Peyer's patch (tissue), 4 donors: ENCODE measurements around the gene RBBP8NL. TPM values are rescaled to one million over a fixed set of nuclear protein-coding genes. Genes with fewer than 3 reads are reported as not detected.

ENCODE experiments used
- DNase-seq, 3 donors: peaks; one replicate each; pipeline ENCODE4 v3.0.0-alpha.2; 2017 to 2019
- H3K27ac ChIP-seq, 4 donors: fragments of 200-600 bp; sonication (generic); one replicate each; pipeline ENCODE4 v1.5.1; 2016 to 2019
- H3K27me3 ChIP-seq, 2 donors: fragments of 200-600 bp; sonication (generic); one replicate each; pipeline ENCODE4 v1.5.1; 2019
- H3K36me3 ChIP-seq, 3 donors: fragments of 200-600 bp; sonication (generic); one replicate each; pipeline ENCODE4 v1.5.1; 2016 to 2019
- H3K4me1 ChIP-seq, 4 donors: fragments of 200-600 bp; sonication (generic); one replicate each; pipeline ENCODE4 v1.5.1; 2016 to 2019
- H3K4me3 ChIP-seq, 4 donors: fragments of 200-600 bp; sonication (generic); 1 replicate in 3 of 4; 2 replicates in 1 of 4; pipeline ENCODE4 v1.5.1; 2016 to 2019; ENCODE audit warnings: mild to moderate bottlenecking in 1 of 4
- H3K9me3 ChIP-seq, 4 donors: fragments of 200-600 bp; sonication (generic); one replicate each; pipeline ENCODE4 v1.5.1; 2016 to 2019; ENCODE audit warnings: mild to moderate bottlenecking in 1 of 4
- POLR2A ChIP-seq, 2 donors: fragments of 450-650 bp; IDR thresholded peaks; one replicate each; pipeline ENCODE4 v1.5.1; 2017; ENCODE audit warnings: antibody characterized with exemption in 2 of 2, mild to moderate bottlenecking in 2 of 2, moderate library complexity in 2 of 2
- total RNA-seq, 4 donors: library from RNA; depleted of rRNA; stranded (reverse); fragments of >200 nt; gene quantifications; one replicate each; pipeline ENCODE4 v1.1.0, GENCODE V29; 2016
- TF ChIP-seq, protein P1 (sequence below), 6 experiments: fragments of 450-650 bp in 4 of 6; fragments of 200-600 bp in 2 of 6; sonication (generic) in 1 of 6; IDR thresholded peaks; one replicate each; pipeline ENCODE4 v1.5.1; 2017 to 2019; ENCODE audit warnings: antibody characterized with exemption in 6 of 6, mild to moderate bottlenecking in 3 of 6, moderate library complexity in 1 of 6

Gene RBBP8NL
- total RNA-seq, 4 donors from 2014 or later: 6.6 to 26.7 (median 13.4) TPM

DNA sequence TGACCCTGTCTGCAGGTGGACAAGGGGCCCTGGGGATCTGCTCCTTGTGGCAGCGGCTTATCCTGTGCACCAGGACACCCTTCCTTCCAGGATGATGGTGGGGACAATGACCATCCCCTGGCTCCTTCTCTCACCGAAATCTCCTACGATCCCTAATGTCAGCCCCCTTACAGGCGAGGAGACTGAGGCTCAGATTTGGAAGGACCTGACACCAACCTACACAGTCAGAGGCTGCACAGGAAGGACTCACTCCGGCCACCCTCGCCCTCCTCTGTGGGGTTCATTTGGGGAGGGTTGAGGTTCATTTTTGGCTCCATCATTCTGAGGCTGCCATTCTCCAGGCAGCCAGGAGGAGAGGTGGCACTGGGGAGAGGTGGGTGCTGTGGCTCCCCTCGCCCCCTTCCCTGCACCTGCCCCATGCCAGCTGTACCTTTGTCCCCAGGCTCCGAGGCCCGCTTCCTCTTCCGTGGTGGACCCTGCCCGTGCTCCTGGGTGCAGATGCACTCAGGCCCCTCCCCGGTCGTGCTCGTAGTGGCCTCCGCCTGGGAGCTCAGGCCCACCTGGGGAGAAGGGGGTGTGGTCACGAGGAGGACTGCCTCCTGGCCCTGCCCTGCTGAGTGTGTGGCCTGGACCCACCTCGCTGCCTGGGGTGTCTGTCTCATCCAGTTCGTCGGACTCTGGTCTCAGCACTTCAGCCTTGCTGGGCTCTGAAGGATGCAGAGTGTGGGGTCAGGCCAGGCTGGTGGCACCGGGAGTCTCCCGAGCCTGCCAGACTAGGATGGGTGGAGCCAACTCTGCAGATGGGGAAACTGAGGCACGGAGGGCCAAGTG lies 14.9 kb downstream of the RBBP8NL start:
- peaks cover 9 to 66% (median 15%) of the 10 kb centered on the region in 4 donors for H3K4me1 ChIP-seq
- H3K27ac ChIP-seq: peak overlapping the region in 3 of 4 donors; percentile 86 to 98 (median 96)

GRCh38 chr20:62411479-62412193 lies 15.7 kb downstream of the RBBP8NL start:
- no peak for TF ChIP-seq POLR2A (IDR thresholded peaks at IDR 0.05)
- TF ChIP-seq, protein P1, sequence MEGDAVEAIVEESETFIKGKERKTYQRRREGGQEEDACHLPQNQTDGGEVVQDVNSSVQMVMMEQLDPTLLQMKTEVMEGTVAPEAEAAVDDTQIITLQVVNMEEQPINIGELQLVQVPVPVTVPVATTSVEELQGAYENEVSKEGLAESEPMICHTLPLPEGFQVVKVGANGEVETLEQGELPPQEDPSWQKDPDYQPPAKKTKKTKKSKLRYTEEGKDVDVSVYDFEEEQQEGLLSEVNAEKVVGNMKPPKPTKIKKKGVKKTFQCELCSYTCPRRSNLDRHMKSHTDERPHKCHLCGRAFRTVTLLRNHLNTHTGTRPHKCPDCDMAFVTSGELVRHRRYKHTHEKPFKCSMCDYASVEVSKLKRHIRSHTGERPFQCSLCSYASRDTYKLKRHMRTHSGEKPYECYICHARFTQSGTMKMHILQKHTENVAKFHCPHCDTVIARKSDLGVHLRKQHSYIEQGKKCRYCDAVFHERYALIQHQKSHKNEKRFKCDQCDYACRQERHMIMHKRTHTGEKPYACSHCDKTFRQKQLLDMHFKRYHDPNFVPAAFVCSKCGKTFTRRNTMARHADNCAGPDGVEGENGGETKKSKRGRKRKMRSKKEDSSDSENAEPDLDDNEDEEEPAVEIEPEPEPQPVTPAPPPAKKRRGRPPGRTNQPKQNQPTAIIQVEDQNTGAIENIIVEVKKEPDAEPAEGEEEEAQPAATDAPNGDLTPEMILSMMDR (IDR thresholded peaks at IDR 0.05): peak in 3 of 6 experiments; percentile 53 to 57 (median 57)
- Histone ChIP-seq H3K4me3 (peak overlapping the region in 3 of 4 donors; percentile 13 to 60 (median 50)), H3K27me3 (no peaks in the 10 kb centered on the region), H3K27ac (peak overlapping the region in 3 of 4 donors; percentile 86 to 98 (median 96)), H3K36me3 (no peaks in the 10 kb centered on the region), H3K9me3 (no peaks in the 10 kb centered on the region), H3K4me1 (peaks cover 9 to 68% (median 17%) of the 10 kb centered on the region in 4 donors)
- DNase-seq: peak in 2 of 3 donors; percentile 62 to 83

More for the DNA sequence above, 14.9 kb downstream of the RBBP8NL start:
- DNase-seq: peak in 2 of 3 donors; percentile 94 to 98
- Histone ChIP-seq H3K27me3 (no peaks in the 10 kb centered on the region), H3K9me3 (no peaks in the 10 kb centered on the region), H3K4me3 (peak overlapping the region in 3 of 4 donors; percentile 13 to 60 (median 50)), H3K36me3 (no peaks in the 10 kb centered on the region)
- peak; percentile 84 to 95 for TF ChIP-seq POLR2A (IDR thresholded peaks at IDR 0.05)
- TF ChIP-seq, protein P1 (IDR thresholded peaks at IDR 0.05): peak in 3 of 6 experiments; percentile 29 to 40 (median 31)

GRCh38 chr20:62410746-62411478 lies 16.4 kb downstream of the RBBP8NL start:
- TF ChIP-seq, protein P1 (IDR thresholded peaks at IDR 0.05): no peak
- TF ChIP-seq POLR2A (IDR thresholded peaks at IDR 0.05): no peak
- Histone ChIP-seq H3K9me3 (no peaks in the 10 kb centered on the region), H3K4me3 (peak overlapping the region in 2 of 4 donors; percentile 50 to 60), H3K36me3 (no peaks in the 10 kb centered on the region), H3K27ac (peak overlapping the region in 3 of 4 donors; percentile 86 to 98 (median 96)), H3K27me3 (no peaks in the 10 kb centered on the region), H3K4me1 (peaks cover 9 to 74% (median 20%) of the 10 kb centered on the region in 4 donors)
- no peak for DNase-seq

DNA sequence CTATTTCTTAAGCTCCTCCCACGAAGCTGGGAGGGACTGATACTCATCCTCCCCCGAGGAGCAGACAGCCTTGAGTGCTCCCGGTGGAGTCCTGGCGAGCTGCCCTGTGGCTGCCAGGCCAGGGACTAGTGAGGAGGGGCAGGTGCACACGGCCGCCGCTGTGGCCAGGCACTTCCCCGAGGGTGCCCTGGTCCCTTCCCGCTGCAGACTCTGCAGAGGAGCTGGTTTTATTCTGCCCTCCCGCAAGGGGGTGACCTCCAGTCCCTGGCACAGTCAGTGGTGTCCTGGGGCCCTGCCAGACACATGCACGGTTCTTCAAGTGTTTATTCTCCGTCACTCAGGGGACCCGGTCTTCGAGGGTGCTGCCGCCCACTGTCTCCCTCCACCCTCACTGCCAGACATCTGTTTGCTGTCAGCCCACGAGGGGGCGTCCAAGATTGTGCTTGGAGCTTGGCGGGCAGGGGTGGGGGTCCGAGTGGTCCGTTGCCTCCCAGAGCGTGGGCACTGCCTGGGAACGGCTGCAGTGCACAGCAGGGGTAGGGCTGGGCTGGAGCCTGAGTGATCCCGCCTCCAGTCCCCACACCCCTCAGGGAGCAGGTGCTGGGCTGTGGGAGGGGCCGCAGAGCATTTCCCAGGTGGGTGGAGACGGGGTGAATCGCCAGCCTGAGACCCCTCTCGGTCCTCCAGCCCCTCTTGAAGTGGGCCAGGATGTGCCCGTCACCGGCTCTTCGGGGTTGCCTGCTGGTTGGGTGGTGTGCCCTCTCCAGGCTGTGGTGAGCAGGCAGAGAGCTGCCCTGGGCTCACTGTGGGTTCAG lies 17.2 kb downstream of the RBBP8NL start:
- Histone ChIP-seq H3K4me3 (peak overlapping the region in 2 of 4 donors; percentile 42 to 50), H3K9me3 (no peaks in the 10 kb centered on the region), H3K27ac (peak overlapping the region in 3 of 4 donors; percentile 86 to 98 (median 96)), H3K4me1 (peaks cover 9 to 80% (median 25%) of the 10 kb centered on the region in 4 donors), H3K36me3 (no peaks in the 10 kb centered on the region), H3K27me3 (no peaks in the 10 kb centered on the region)
- TF ChIP-seq, protein P1 (IDR thresholded peaks at IDR 0.05): peak in 4 of 6 experiments; percentile 25 to 51 (median 40)
- peak; percentile 52 to 74 for TF ChIP-seq POLR2A (IDR thresholded peaks at IDR 0.05)
- peak; percentile 52 to 88 (median 82) for DNase-seq
